Panc1 (cell line): ENCODE results near the gene OTUD3. TPM values are rescaled to one million over a fixed set of nuclear protein-coding genes. Genes with fewer than 3 reads are reported as not detected.

ENCODE experiments used
- ATAC-seq: fragments of 200-7000 bp; cut with Tn5 transposase; 2 replicates; pipeline ENCODE4 v1.9.1; 2020; ENCODE audit warnings: mild to moderate bottlenecking, moderate library complexity
- BruUV-seq: library from RNA; stranded (reverse); fragments of 400-500 nt; replicated peaks from 2 replicates; lab custom pipeline; 2021; lab: Mats Ljungman, UMichigan
- CTCF ChIA-PET: fragments of 300-600 bp; sonication (Branson Sonifier 250); formaldehyde crosslinking; loops from one replicate; lab custom pipeline; 2022; ENCODE audit warnings: antibody characterized with exemption; lab: Charles Lee
- POLR2A ChIA-PET: fragments of 300-600 bp; sonication (Branson Sonifier 250); formaldehyde crosslinking; loops from one replicate; lab custom pipeline; 2022; ENCODE audit warnings: antibody characterized with exemption; lab: Charles Lee
- DNase-seq: peaks from one replicate; pipeline ENCODE4 v3.0.0-alpha.2; 2010; ENCODE audit warnings: low read depth, low spot score
- H3K27ac ChIP-seq: 2 replicates; pipeline ENCODE4 v1.5.1; 2011; ENCODE audit warnings: mild to moderate bottlenecking, low read length, inconsistent platforms
- H3K27me3 ChIP-seq: fragments of 200-500 bp; sonication (Bioruptor generic); 2 replicates; pipeline ENCODE4 v1.6.0; 2014; ENCODE audit warnings: low read length, inconsistent platforms; ENCODE audit not compliant: control insufficient read depth, insufficient read depth
- H3K36me3 ChIP-seq: fragments of 200-500 bp; sonication (Bioruptor generic); 2 replicates; pipeline ENCODE4 v1.5.1; 2014; ENCODE audit warnings: inconsistent platforms, mild to moderate bottlenecking, low read length, moderate library complexity; ENCODE audit not compliant: control insufficient read depth, insufficient read depth
- H3K4me1 ChIP-seq: 2 replicates; pipeline ENCODE4 v1.5.1; 2011; ENCODE audit warnings: inconsistent platforms, mild to moderate bottlenecking, low read length, moderate library complexity; ENCODE audit not compliant: control insufficient read depth, insufficient read depth
- H3K4me3 ChIP-seq, 2 experiments: 2 replicates each; pipeline ENCODE4 v1.5.1; 2011 to 2012; ENCODE audit warnings: low read depth in 2 of 2, low read length in 2 of 2, mild to moderate bottlenecking in 2 of 2, inconsistent platforms in 1 of 2, moderate library complexity in 1 of 2
- H3K9me3 ChIP-seq: fragments of 200-500 bp; sonication (Bioruptor generic); 2 replicates; pipeline ENCODE4 v1.5.1; 2014; ENCODE audit warnings: low read depth, mild to moderate bottlenecking, inconsistent platforms, low read length, moderate library complexity; ENCODE audit not compliant: control insufficient read depth, insufficient read depth
- CTCF ChIP-seq: fragments of 450-650 bp; IDR thresholded peaks from 2 replicates; pipeline ENCODE4 v1.5.1; 2017; ENCODE audit warnings: mild to moderate bottlenecking
- POLR2AphosphoS5 ChIP-seq: IDR thresholded peaks from 2 replicates; pipeline ENCODE4 v1.6.1; 2012; ENCODE audit warnings: mild to moderate bottlenecking, low read depth, low read length, moderate library complexity
- REST ChIP-seq, 2 experiments: IDR thresholded peaks; 2 replicates each; pipeline ENCODE4 v1.6.1; 2011 to 2012; ENCODE audit warnings: low read depth in 2 of 2, control low read depth in 1 of 2, low read length in 1 of 2, mild to moderate bottlenecking in 1 of 2, moderate library complexity in 1 of 2; ENCODE audit not compliant: insufficient read depth in 1 of 2
- SIN3A ChIP-seq: IDR thresholded peaks from 2 replicates; pipeline ENCODE4 v1.6.1; 2012; ENCODE audit warnings: low read depth, mild to moderate bottlenecking, low read length, moderate library complexity, borderline replicate concordance; ENCODE audit not compliant: insufficient read depth
- TCF7L2 ChIP-seq: IDR thresholded peaks from 2 replicates; pipeline ENCODE4 v1.6.1; 2011; ENCODE audit warnings: mild to moderate bottlenecking, low read depth, low read length, inconsistent platforms
- in situ Hi-C: cut with HindIII; loops from 2 replicates; pipeline ENCODE4 v1.10.0; 2016; ENCODE audit warnings: low sequenced_read_pairs, low pct_unique_long_range_greater_than_20kb
- intact Hi-C: fragments of 100-400 bp; cut with micrococcal nuclease; formaldehyde crosslinking; loops from one replicate; pipeline ENCODE4 v1.10.0; 2022; ENCODE audit not compliant: unreplicated experiment
- total RNA-seq: library from RNA; stranded (reverse); gene quantifications from one replicate; pipeline ENCODE4 v1.2.1, GENCODE V29; 2021; ENCODE audit not compliant: unreplicated experiment

OTUD3 gene
- total RNA-seq, 1 experiment from 2014 or later = 14.1 TPM

GRCh38 chr1:19932866-19933265 lies 50.7 kb downstream of the OTUD3 start:
- ATAC-seq = no peak
- in situ Hi-C loops (no loop called here), intact Hi-C loops (no loop called here)
- no peak overlapping the region for H3K4me3 ChIP-seq
- H3K36me3 ChIP-seq = no peaks in the 10 kb centered on the region
- BruUV-seq = no TSS peak
- DNase-seq = no peak
- no peak overlapping the region for H3K27ac ChIP-seq
- no peaks in the 10 kb centered on the region for H3K9me3 ChIP-seq
- H3K27me3 ChIP-seq = no peaks in the 10 kb centered on the region
- POLR2A ChIA-PET = no interaction called here
- CTCF ChIA-PET = no interaction called here
- TF ChIP-seq TCF7L2 (no peak), REST (IDR thresholded peaks at IDR 0.05; ENCODE audit: insufficient read depth in 1 of 2, low read depth in 2 of 2, low read length in 1 of 2) (no peak), SIN3A (no peak), POLR2AphosphoS5 (no peak)
- no peaks in the 10 kb centered on the region for H3K4me1 ChIP-seq

- CTCF ChIA-PET = interaction anchor here (0.7 kb wide), 1 partner anchor 357 kb away, joined by 3 read pairs; the partner anchor contains the start of gene VWA5B1
- no peak for TF ChIP-seq CTCF
- TF ChIP-seq POLR2AphosphoS5 = no peak
- no peak for TF ChIP-seq SIN3A
- no peak for TF ChIP-seq TCF7L2
- no peak for TF ChIP-seq REST (IDR thresholded peaks at IDR 0.05; ENCODE audit: insufficient read depth in 1 of 2, low read depth in 2 of 2, low read length in 1 of 2)
- intact Hi-C loops = no loop called here
- ATAC-seq (no peak), DNase-seq (no peak)
- Histone ChIP-seq H3K4me3 (no peak overlapping the region), H3K9me3 (no peaks in the 10 kb centered on the region), H3K36me3 (no peaks in the 10 kb centered on the region), H3K4me1 (no peaks in the 10 kb centered on the region), H3K27ac (no peak overlapping the region), H3K27me3 (no peaks in the 10 kb centered on the region)
- in situ Hi-C loops = no loop called here
- POLR2A ChIA-PET = no interaction called here
- no TSS peak for BruUV-seq
Observed at GRCh38 chr1:19934336-19934735, 52.1 kb downstream of the OTUD3 start.
